C1 segment of cervical spinal cord (tissue), 14 donors: Measurements from ENCODE around the gene SAMMSON.

ENCODE experiments used
- DNase-seq, 14 donors: peaks; one replicate each; lab custom pipeline; 2025; lab: John Stamatoyannopoulos, UW

Gene SAMMSON

GRCh38 chr3:70011582-70011981 is 12.0 kb downstream of the SAMMSON start:
- no peak for DNase-seq

GRCh38 chr3:70020906-70021660 is 21.6 kb downstream of the SAMMSON start:
- no peak for DNase-seq

GRCh38 chr3:70028361-70028760 is 28.8 kb downstream of the SAMMSON start:
- no peak for DNase-seq

GRCh38 chr3:70038693-70039092 is 39.2 kb downstream of the SAMMSON start:
- DNase-seq: no peak

GRCh38 chr3:70040386-70040785 is 40.9 kb downstream of the SAMMSON start:
- DNase-seq: peak in 1 of 14 donors; percentile 7

- no peak for DNase-seq
Measured at GRCh38 chr3:70042641-70043040, 43.1 kb downstream of the SAMMSON start.

- no peak for DNase-seq
Measured at GRCh38 chr3:70049761-70050160, 50.2 kb downstream of the SAMMSON start.

GRCh38 chr3:70053293-70053692 is 53.8 kb downstream of the SAMMSON start:
- DNase-seq: no peak

- no peak for DNase-seq
Measured at GRCh38 chr3:70056081-70056480, 56.5 kb downstream of the SAMMSON start.

- DNase-seq: no peak
Measured at GRCh38 chr3:70057426-70057825, 57.9 kb downstream of the SAMMSON start.

GRCh38 chr3:70061096-70061495 is 61.6 kb downstream of the SAMMSON start:
- no peak for DNase-seq

GRCh38 chr3:70064194-70064779 is 64.8 kb downstream of the SAMMSON start:
- peak in 1 of 14 donors; percentile 40 for DNase-seq

GRCh38 chr3:70065696-70066253 is 66.2 kb downstream of the SAMMSON start:
- DNase-seq: no peak

GRCh38 chr3:70067860-70068521 is 68.5 kb downstream of the SAMMSON start:
- no peak for DNase-seq

GRCh38 chr3:70069557-70069956 is 70.0 kb downstream of the SAMMSON start:
- DNase-seq: no peak

- no peak for DNase-seq
Measured at GRCh38 chr3:70071138-70071537, 71.6 kb downstream of the SAMMSON start.

- peak in 1 of 14 donors; percentile 14 for DNase-seq
Measured at GRCh38 chr3:70072180-70072579, 72.6 kb downstream of the SAMMSON start.

GRCh38 chr3:70072754-70073153 is 73.2 kb downstream of the SAMMSON start:
- DNase-seq: no peak

GRCh38 chr3:70075101-70075500 is 75.6 kb downstream of the SAMMSON start:
- no peak for DNase-seq

GRCh38 chr3:70076396-70076795 is 76.9 kb downstream of the SAMMSON start:
- no peak for DNase-seq

GRCh38 chr3:70078778-70079177 is 79.2 kb downstream of the SAMMSON start:
- no peak for DNase-seq

GRCh38 chr3:70085613-70086012 is 86.1 kb downstream of the SAMMSON start:
- DNase-seq: no peak

- DNase-seq: no peak
Measured at GRCh38 chr3:70086336-70086735, 86.8 kb downstream of the SAMMSON start.
